A549 treated with dexamethasone at 1 μM for 4 hours (cell line): ENCODE data around the gene LINC00305. TPM values are rescaled to one million over a fixed set of nuclear protein-coding genes. Genes with fewer than 3 reads are reported as not detected.

ENCODE experiments used
- total RNA-seq: library from RNA; stranded (reverse); fragments of 200-300 nt; extraction: Qiagen RNA extraction; gene quantifications from 5 replicates; pipeline ENCODE4 v1.2.3, GENCODE V29; 2022

LINC00305 gene
- total RNA-seq: not detected in 5 replicates

GRCh38 chr18:64148988-64149387 is at the start of gene LINC00305:
Gene LINC00305, minus strand, starts transcription at chr18:64149088.

Other genes with a start within 250 kb of the LINC00305 start
- not detected in 5 replicates for gene SERPINB10, start 241.1 kb downstream of the LINC00305 start, total RNA-seq
- gene HMSD, start 199.8 kb downstream of the LINC00305 start, total RNA-seq: 0.03 to 1.2 TPM (median 0.67 TPM) in 3 of 5 replicates, not detected in the others
- 8.3 to 10.7 TPM (median 9.5 TPM) in 5 replicates for gene SERPINB8, start 179.0 kb downstream of the LINC00305 start, total RNA-seq